Stimulated activated CD8-positive, alpha-beta memory T cell treated with anti-CD3 and anti-CD28 coated beads, Interleukin-7, amount 100 ng/mL, for 4 hours (primary cell): ENCODE data around the gene DBN1.
"Not testable (repeated sequence)": the region's sequence is repeated elsewhere in the genome, so short reads cannot be mapped to it uniquely, and the experiment has no call there.

Source experiments
- DNase-seq, 2 donors: peaks; one replicate each; pipeline ENCODE4 v3.0.0-alpha.2; 2020; ENCODE audit warnings: low read depth in 2 of 2

The DBN1 gene

GRCh38 chr5:177490992-177491391 is 17.6 kb upstream of the DBN1 start:
- no peak for DNase-seq

GRCh38 chr5:177490311-177490991 is 17.0 kb upstream of the DBN1 start:
- no peak for DNase-seq

- no peak for DNase-seq
Observed at GRCh38 chr5:177489119-177489716, 15.8 kb upstream of the DBN1 start.

GRCh38 chr5:177487975-177488374 is 14.5 kb upstream of the DBN1 start:
- DNase-seq, result no peak

GRCh38 chr5:177487144-177487543 is 13.7 kb upstream of the DBN1 start:
- DNase-seq, result no peak

GRCh38 chr5:177486256-177486655 is 12.8 kb upstream of the DBN1 start:
- DNase-seq, result no peak

GRCh38 chr5:177485753-177486152 is 12.3 kb upstream of the DBN1 start:
- DNase-seq, result not testable (repeated sequence)

- no peak for DNase-seq
Observed at GRCh38 chr5:177484902-177485549, 11.6 kb upstream of the DBN1 start.

- no peak for DNase-seq
Observed at GRCh38 chr5:177483994-177484901, 10.8 kb upstream of the DBN1 start.

- DNase-seq, result no peak
Observed at GRCh38 chr5:177483042-177483441, 9.6 kb upstream of the DBN1 start.

GRCh38 chr5:177482359-177482795 is 8.9 kb upstream of the DBN1 start:
- DNase-seq, result no peak

GRCh38 chr5:177479774-177480173 is 6.3 kb upstream of the DBN1 start:
- no peak for DNase-seq

GRCh38 chr5:177478711-177479646 is 5.5 kb upstream of the DBN1 start:
- peak in 1 of 2 donors; percentile 36 for DNase-seq

- DNase-seq, result no peak
Observed at GRCh38 chr5:177477701-177478477, 4.5 kb upstream of the DBN1 start.

- no peak for DNase-seq
Observed at GRCh38 chr5:177476531-177477233, 3.2 kb upstream of the DBN1 start.

GRCh38 chr5:177475563-177476427 is 2.4 kb upstream of the DBN1 start:
- no peak for DNase-seq

- DNase-seq, result no peak
Observed at GRCh38 chr5:177474846-177475562, 1.6 kb upstream of the DBN1 start.

- no peak for DNase-seq
Observed at GRCh38 chr5:177474002-177474476, 605 bp upstream of the DBN1 start.
